OCI-LY7 (cell line): ENCODE measurements around the gene IVL. TPM values are rescaled to one million over a fixed set of nuclear protein-coding genes. Genes with fewer than 3 reads are reported as not detected.

ENCODE experiments used
- BruUV-seq: library from RNA; stranded (reverse); fragments of 400-500 nt; replicated peaks from 2 replicates; lab custom pipeline; 2021; lab: Mats Ljungman, UMichigan
- CTCF ChIA-PET: fragments of 300-600 bp; sonication (Branson Sonifier 250); formaldehyde crosslinking; loops from one replicate; lab custom pipeline; 2022; ENCODE audit warnings: antibody characterized with exemption; ENCODE audit not compliant: unreplicated experiment; lab: Charles Lee
- POLR2A ChIA-PET: fragments of 300-600 bp; sonication (Branson Sonifier 250); formaldehyde crosslinking; loops from one replicate; lab custom pipeline; 2022; ENCODE audit warnings: antibody characterized with exemption; lab: Charles Lee
- DNase-seq: peaks from one replicate; pipeline ENCODE4 v3.0.0-alpha.2; 2015; ENCODE audit warnings: low spot score
- H2AFZ ChIP-seq: fragments of 200-600 bp; sonication (generic), shearing (Covaris generic); 2 replicates; pipeline ENCODE4 v1.6.1; 2014; ENCODE audit warnings: mild to moderate bottlenecking, antibody characterized with exemption, low read length, moderate library complexity
- H3K27ac ChIP-seq: fragments of 200-600 bp; sonication (generic); 2 replicates; pipeline ENCODE4 v1.5.1; 2014; ENCODE audit warnings: mixed run types, low read depth, mild to moderate bottlenecking, moderate library complexity, low read length, inconsistent platforms; ENCODE audit not compliant: poor library complexity, severe bottlenecking
- H3K36me3 ChIP-seq: fragments of 200-600 bp; sonication (generic); 2 replicates; pipeline ENCODE4 v1.6.1; 2014; ENCODE audit warnings: mild to moderate bottlenecking, antibody characterized with exemption, low read length, moderate library complexity, mixed read lengths; ENCODE audit not compliant: insufficient read depth
- H3K4me1 ChIP-seq: fragments of 200-600 bp; sonication (generic); 2 replicates; pipeline ENCODE4 v1.5.1; 2014; ENCODE audit warnings: mild to moderate bottlenecking, low read length; ENCODE audit not compliant: insufficient read depth, poor library complexity, severe bottlenecking
- H3K4me2 ChIP-seq: fragments of 200-600 bp; sonication (generic); 2 replicates; pipeline ENCODE4 v1.6.1; 2014; ENCODE audit warnings: mild to moderate bottlenecking, low read length
- H3K4me3 ChIP-seq: fragments of 200-600 bp; sonication (generic); 2 replicates; pipeline ENCODE4 v1.5.1; 2014; ENCODE audit warnings: mild to moderate bottlenecking, low read depth, low read length; ENCODE audit not compliant: poor library complexity, severe bottlenecking
- H3K79me2 ChIP-seq: fragments of 200-600 bp; sonication (generic); 2 replicates; pipeline ENCODE4 v1.6.1; 2016; ENCODE audit warnings: low read depth, mild to moderate bottlenecking, low read length, moderate library complexity, mixed read lengths; ENCODE audit not compliant: insufficient read depth
- H3K9me2 ChIP-seq: fragments of 200-600 bp; sonication (generic); 2 replicates; pipeline ENCODE4 v1.6.1; 2016; ENCODE audit warnings: mild to moderate bottlenecking, low read length, mixed read lengths; ENCODE audit not compliant: insufficient read depth
- H3K9me3 ChIP-seq: fragments of 200-600 bp; sonication (generic); 2 replicates; pipeline ENCODE4 v1.6.1; 2014; ENCODE audit warnings: mild to moderate bottlenecking, mixed run types, low read length, mixed read lengths
- H4K20me1 ChIP-seq: fragments of 200-600 bp; sonication (generic); 2 replicates; pipeline ENCODE4 v1.6.1; 2014; ENCODE audit warnings: mild to moderate bottlenecking, antibody characterized with exemption, low read length, moderate library complexity, mixed read lengths; ENCODE audit not compliant: insufficient read depth
- EZH2phosphoT487 ChIP-seq: fragments of 200-600 bp; sonication (generic); IDR thresholded peaks from 2 replicates; pipeline ENCODE4 v1.6.1; 2018; ENCODE audit warnings: low read depth, borderline replicate concordance, mild to moderate bottlenecking, mixed run types, antibody characterized with exemption, low read length, moderate library complexity, mixed read lengths
- intact Hi-C: fragments of 100-400 bp; cut with micrococcal nuclease; formaldehyde crosslinking; loops from one replicate; pipeline ENCODE4 v1.10.0; 2022; ENCODE audit not compliant: unreplicated experiment
- total RNA-seq, 2 experiments: library from RNA; depleted of rRNA in 1 of 2; stranded (reverse); fragments of >200 nt in 1 of 2; shearing (Covaris generic) in 1 of 2; gene quantifications; 2 replicates each; pipeline ENCODE4 v1.2.3, GENCODE V29; 2014 to 2022
- TF ChIP-seq, protein P1 (sequence below): fragments of 200-600 bp; sonication (generic); conservative IDR thresholded peaks from 2 replicates; pipeline ENCODE4 v1.5.1; 2014; ENCODE audit warnings: mild to moderate bottlenecking, antibody characterized with exemption, low read length, moderate library complexity, mixed read lengths

Gene IVL
- total RNA-seq, 2 experiments from 2014 or later = not detected

DNA sequence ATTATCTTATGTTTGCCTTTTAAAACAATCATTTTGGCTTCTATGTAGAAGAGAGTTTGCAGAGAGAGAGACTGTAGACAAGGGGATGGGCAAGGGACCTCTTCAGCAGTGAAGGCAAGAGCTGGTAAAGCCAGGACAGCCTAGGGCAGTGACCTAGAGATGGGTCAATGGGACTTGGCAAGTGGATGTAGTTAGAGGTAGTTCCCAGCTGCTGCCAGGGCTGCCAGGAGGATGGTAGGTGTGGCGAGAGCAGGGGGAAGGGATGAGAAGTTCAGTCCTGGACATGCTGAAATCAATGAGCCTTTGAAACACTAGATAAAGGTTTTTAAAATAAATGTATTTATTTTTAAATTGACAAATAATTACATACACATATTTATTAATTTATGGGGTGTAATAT is 32.3 kb downstream of the IVL start:
- Histone ChIP-seq H3K4me3 (no peak overlapping the region), H4K20me1 (no peaks in the 10 kb centered on the region), H3K4me1 (no peaks in the 10 kb centered on the region), H3K9me3 (no peaks in the 10 kb centered on the region), H3K27ac (no peak overlapping the region), H2AFZ (no peak overlapping the region), H3K4me2 (no peak overlapping the region), H3K9me2 (no peaks in the 10 kb centered on the region), H3K79me2 (no peaks in the 10 kb centered on the region), H3K36me3 (no peaks in the 10 kb centered on the region)
- POLR2A ChIA-PET = no interaction called here
- no TSS peak for BruUV-seq
- intact Hi-C loops = no loop called here
- TF ChIP-seq, protein P1, sequence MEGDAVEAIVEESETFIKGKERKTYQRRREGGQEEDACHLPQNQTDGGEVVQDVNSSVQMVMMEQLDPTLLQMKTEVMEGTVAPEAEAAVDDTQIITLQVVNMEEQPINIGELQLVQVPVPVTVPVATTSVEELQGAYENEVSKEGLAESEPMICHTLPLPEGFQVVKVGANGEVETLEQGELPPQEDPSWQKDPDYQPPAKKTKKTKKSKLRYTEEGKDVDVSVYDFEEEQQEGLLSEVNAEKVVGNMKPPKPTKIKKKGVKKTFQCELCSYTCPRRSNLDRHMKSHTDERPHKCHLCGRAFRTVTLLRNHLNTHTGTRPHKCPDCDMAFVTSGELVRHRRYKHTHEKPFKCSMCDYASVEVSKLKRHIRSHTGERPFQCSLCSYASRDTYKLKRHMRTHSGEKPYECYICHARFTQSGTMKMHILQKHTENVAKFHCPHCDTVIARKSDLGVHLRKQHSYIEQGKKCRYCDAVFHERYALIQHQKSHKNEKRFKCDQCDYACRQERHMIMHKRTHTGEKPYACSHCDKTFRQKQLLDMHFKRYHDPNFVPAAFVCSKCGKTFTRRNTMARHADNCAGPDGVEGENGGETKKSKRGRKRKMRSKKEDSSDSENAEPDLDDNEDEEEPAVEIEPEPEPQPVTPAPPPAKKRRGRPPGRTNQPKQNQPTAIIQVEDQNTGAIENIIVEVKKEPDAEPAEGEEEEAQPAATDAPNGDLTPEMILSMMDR = no peak
- no peak for TF ChIP-seq EZH2phosphoT487
- CTCF ChIA-PET = no interaction called here
- DNase-seq = no peak

DNA sequence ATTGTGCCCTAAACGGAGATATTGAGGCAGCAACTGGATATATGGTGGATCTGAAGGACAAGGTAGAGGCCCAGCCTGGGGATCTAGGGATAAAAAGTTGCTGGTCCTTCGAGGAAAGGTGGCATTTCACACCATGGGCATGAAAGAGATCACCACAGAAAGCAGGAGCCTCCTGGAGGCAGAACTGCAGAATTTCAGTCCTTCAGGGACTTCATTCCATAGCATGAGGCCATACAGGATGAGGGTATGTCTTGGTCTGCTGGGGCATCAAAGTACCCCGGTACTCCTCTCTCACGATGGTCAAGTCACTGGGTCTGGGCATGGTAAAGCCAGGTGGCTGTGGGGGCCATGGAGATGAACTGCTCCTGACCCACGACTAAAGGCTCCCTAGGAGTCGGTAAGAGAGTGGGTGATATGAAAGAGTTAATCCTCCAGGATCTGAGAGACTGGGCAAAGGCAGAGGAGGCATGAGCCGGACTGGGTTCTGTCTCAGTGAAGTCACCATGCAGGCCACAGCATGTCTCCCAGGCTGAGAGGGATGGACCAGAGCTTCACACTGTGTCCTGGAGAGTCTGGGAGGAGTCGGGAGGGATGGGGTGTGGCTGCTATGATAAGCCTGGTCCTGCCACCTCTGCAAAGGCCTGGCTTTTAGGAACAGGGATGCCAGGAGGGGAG is 32.8 kb downstream of the IVL start:
- TF ChIP-seq, protein P1 = no peak
- no peak for TF ChIP-seq EZH2phosphoT487
- H3K36me3 ChIP-seq = no peaks in the 10 kb centered on the region
- no peak overlapping the region for H3K4me3 ChIP-seq
- H3K4me1 ChIP-seq = no peaks in the 10 kb centered on the region
- no peaks in the 10 kb centered on the region for H3K9me2 ChIP-seq
- ChIA-PET CTCF (no interaction called here), POLR2A (no interaction called here)
- H3K9me3 ChIP-seq = no peaks in the 10 kb centered on the region
- H4K20me1 ChIP-seq = no peaks in the 10 kb centered on the region
- no peak overlapping the region for H3K4me2 ChIP-seq
- H2AFZ ChIP-seq = no peak overlapping the region
- H3K27ac ChIP-seq = no peak overlapping the region
- H3K79me2 ChIP-seq = no peaks in the 10 kb centered on the region
- no TSS peak for BruUV-seq
- DNase-seq = no peak
- intact Hi-C loops = no loop called here

- BruUV-seq = no TSS peak
- no peak for DNase-seq
- H3K9me2 ChIP-seq = no peaks in the 10 kb centered on the region
- H3K27ac ChIP-seq = no peak overlapping the region
- H3K4me1 ChIP-seq = no peaks in the 10 kb centered on the region
- H3K4me2 ChIP-seq = no peak overlapping the region
- intact Hi-C loops = no loop called here
- no peak overlapping the region for H2AFZ ChIP-seq
- H4K20me1 ChIP-seq = no peaks in the 10 kb centered on the region
- no peaks in the 10 kb centered on the region for H3K79me2 ChIP-seq
- POLR2A ChIA-PET = interaction anchor here (0.5 kb wide), 1 partner anchor 19 kb away, joined by 5 read pairs; no protein-coding TSS in a partner anchor
- H3K4me3 ChIP-seq = no peak overlapping the region
- H3K36me3 ChIP-seq = no peaks in the 10 kb centered on the region
- CTCF ChIA-PET = no interaction called here
- TF ChIP-seq, protein P1 = no peak
- TF ChIP-seq EZH2phosphoT487 = no peak
- H3K9me3 ChIP-seq = no peaks in the 10 kb centered on the region
Observed at GRCh38 chr1:152942161-152942560, 33.8 kb downstream of the IVL start.
